Measurements from ENCODE around the gene CWC22.
"Not testable (repeated sequence)": the region's sequence is repeated elsewhere in the genome, so short reads cannot be mapped to it uniquely, and the experiment has no call there.

Gene CWC22

DNA sequence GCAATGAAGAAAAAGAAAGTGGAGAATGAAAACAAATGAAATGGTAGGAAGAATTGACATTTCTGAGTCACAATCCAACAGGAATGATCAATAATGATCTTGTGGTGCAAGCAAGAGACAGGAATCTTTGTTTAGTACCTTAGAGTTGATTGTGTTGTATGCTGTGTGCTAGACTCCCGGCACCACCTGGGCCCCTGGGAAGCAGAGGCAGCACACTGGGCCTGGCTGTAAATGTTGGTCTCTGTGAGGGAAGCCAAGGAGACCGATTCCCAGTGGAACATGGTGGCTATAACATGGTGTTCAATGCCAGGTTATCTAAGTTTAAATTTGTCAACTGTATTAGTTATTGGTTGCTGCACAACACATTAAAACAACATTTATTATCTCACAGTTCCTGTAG, 9.8 kb upstream of the CWC22 start:
- no peak overlapping the region for H3K4me3 Mint-ChIP-seq
- no peaks in the 10 kb centered on the region for H3K27me3 Mint-ChIP-seq
- no peaks in the 10 kb centered on the region for H3K9me3 Mint-ChIP-seq
- intact Hi-C loops (cut with micrococcal nuclease) = no loop called here
- H3K36me3 Mint-ChIP-seq (ENCODE audit: low read depth) = no peaks in the 10 kb centered on the region
- H3K4me1 Mint-ChIP-seq (ENCODE audit: low read depth) = no peaks in the 10 kb centered on the region
- no peak overlapping the region for H3K27ac Mint-ChIP-seq

DNA sequence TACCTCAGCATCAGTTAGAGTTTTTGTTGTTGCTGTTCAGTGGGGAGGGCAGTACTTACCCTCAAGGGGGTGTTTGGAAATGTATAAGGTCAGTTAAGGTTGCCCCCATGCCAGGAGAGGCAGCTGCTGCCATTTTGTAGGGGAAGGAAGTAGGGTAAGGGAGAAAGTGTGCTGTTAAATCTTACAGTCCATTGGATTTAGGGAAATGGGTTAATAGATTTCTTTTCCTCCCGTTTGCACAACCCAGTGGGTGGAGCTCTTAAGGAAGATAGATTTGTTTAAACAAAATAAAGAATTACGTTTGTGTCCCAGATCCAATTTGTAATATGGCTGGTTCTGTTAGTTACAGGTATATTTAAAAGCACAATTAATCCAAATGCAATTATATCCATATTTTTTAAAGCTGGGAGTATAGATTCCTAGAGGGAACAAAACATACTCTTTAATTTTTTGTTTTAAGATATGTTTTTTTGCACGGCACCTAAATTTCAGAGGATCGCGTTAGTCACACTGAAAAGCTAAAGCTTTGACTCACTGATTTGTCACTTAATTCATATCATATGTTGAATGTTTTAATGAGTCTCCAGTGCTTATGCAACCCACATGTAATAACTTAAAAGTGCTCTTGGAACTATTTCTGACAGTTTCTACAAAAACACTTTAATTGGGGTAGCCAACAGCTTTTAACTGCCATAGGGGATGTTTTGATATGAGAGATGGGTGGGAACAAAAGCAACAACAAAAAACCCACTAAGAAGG, 9.0 kb upstream of the CWC22 start:
- H3K4me3 Mint-ChIP-seq = no peak overlapping the region
- no peaks in the 10 kb centered on the region for H3K4me1 Mint-ChIP-seq (ENCODE audit: low read depth)
- intact Hi-C loops (cut with micrococcal nuclease) = no loop called here
- H3K36me3 Mint-ChIP-seq (ENCODE audit: low read depth) = no peaks in the 10 kb centered on the region
- H3K27me3 Mint-ChIP-seq = no peaks in the 10 kb centered on the region
- no peak overlapping the region for H3K27ac Mint-ChIP-seq
- no peaks in the 10 kb centered on the region for H3K9me3 Mint-ChIP-seq

DNA sequence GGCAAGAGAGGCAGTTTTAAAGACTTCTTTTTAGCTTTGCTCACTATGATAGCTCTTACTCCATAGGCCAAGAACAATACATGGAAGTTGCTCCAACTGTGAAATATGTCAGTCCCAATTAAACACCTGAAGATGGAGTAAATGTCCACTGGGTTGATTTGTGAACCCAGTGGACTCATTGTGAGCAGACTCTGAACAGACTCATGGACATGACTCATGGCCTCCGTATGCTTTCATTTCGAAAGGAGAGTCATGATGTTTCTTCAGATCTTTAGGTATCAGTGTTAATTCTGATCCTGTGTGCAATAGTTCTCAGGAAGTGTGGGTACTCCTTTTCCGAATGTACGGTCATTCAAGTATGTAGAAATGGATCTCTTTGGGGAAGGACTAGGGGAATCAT, 5.4 kb upstream of the CWC22 start:
- no peaks in the 10 kb centered on the region for H3K4me1 Mint-ChIP-seq (ENCODE audit: low read depth)
- no peaks in the 10 kb centered on the region for H3K9me3 Mint-ChIP-seq
- H3K27ac Mint-ChIP-seq = no peak overlapping the region
- H3K27me3 Mint-ChIP-seq = no peaks in the 10 kb centered on the region
- intact Hi-C loops (cut with micrococcal nuclease) = no loop called here
- no peak overlapping the region for H3K4me3 Mint-ChIP-seq
- H3K36me3 Mint-ChIP-seq (ENCODE audit: low read depth) = no peaks in the 10 kb centered on the region

DNA sequence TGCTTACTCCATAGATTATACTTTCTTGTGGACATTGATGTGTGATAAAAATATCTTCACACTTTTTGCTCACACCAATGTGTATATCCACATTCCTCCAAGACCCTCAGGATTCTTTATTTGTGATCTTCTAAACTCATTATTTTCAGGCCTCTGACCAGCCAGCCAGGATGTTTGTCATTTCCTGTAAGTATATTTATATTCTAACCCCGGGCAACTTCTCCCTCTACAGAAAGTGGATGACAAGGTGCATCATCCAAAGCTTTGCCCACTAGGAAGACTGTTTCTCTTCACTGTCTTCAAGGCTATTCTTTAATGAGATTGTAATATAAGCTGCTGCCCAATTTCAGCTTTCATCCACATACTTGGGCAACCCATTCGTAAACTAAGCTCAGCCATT, 3.6 kb upstream of the CWC22 start:
- Mint-ChIP-seq H3K4me3 (no peak overlapping the region), H3K27me3 (no peaks in the 10 kb centered on the region), H3K4me1 (ENCODE audit: low read depth) (peaks cover 8% of the 10 kb centered on the region), H3K9me3 (no peaks in the 10 kb centered on the region), H3K27ac (no peak overlapping the region), H3K36me3 (ENCODE audit: low read depth) (peaks cover 13% of the 10 kb centered on the region)
- intact Hi-C loops (cut with micrococcal nuclease) = no loop called here

DNA sequence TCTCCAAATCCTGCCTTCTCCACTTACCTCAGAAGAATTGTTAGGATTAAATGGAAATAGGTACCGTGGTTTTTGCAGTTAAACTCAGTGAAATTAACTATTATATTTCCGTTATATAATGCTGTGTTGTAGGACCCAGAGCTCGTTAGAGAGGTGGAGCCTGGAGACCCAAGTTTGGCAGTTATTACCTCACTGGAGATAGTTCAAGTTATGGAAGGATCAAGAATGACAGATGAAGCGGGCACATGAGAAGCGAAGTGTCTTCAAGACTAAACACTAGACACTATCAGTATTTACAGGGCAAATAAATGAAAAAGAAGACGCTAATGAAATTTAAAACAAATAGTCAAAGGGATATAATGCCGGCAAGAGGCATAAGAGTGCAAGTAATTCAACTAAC, 866 bp downstream of the CWC22 start:
- peak overlapping the region; percentile 100 for H3K27ac Mint-ChIP-seq
- peak overlapping the region; percentile 96 for H3K4me3 Mint-ChIP-seq
- H3K4me1 Mint-ChIP-seq (ENCODE audit: low read depth) = peaks cover 51% of the 10 kb centered on the region
- H3K27me3 Mint-ChIP-seq = no peaks in the 10 kb centered on the region
- H3K36me3 Mint-ChIP-seq (ENCODE audit: low read depth) = peaks cover 19% of the 10 kb centered on the region
- intact Hi-C loops (cut with micrococcal nuclease) = no loop called here
- no peaks in the 10 kb centered on the region for H3K9me3 Mint-ChIP-seq

DNA sequence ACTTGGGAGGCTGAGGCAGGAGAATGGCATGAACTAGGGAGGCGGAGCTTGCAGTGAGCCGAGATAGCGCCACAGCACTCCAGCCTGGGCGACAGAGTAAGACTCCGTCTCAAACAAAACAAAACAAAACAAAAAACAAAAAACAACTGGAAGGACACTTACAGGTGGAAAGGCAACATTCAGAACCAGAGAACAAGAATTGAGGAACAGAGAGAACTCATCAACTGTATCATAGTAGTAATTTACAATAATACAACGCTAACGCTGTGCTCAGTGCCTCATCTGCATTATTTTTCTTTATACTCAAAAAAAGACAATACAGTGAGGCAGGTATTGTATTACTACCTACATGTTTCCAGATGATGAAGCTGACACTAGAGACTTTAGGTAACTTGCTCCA, 1.6 kb downstream of the CWC22 start:
- intact Hi-C loops (cut with micrococcal nuclease); H3K27me3 Mint-ChIP-seq; H3K4me3 Mint-ChIP-seq; H3K9me3 Mint-ChIP-seq: not testable (repeated sequence)
- H3K27ac Mint-ChIP-seq = peak overlapping the region; percentile 32
- H3K36me3 Mint-ChIP-seq (ENCODE audit: low read depth) = peaks cover 21% of the 10 kb centered on the region
- peaks cover 55% of the 10 kb centered on the region for H3K4me1 Mint-ChIP-seq (ENCODE audit: low read depth)

DNA sequence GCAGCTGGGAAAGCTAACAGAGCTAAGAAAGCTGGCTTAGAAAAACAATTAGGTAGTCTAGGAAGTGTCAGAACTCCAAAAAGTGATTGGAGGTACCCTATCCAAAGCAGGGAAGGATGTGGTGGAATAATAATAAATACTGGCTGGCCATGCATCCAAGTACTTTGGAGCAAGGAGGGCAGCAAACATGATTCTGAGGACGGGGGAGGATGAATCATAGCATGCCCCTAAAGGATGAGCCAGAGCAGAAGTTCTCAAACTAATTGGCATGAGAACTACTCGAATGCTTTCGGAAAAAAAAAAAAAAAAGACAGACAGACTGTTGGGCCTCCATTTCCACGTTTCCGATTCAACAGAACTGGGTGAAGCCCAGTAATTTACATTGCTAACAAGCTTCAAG, 2.4 kb downstream of the CWC22 start:
- H3K4me3 Mint-ChIP-seq = no peak overlapping the region
- H3K4me1 Mint-ChIP-seq (ENCODE audit: low read depth) = peaks cover 57% of the 10 kb centered on the region
- H3K27ac Mint-ChIP-seq = peak overlapping the region; percentile 32
- H3K9me3 Mint-ChIP-seq = no peaks in the 10 kb centered on the region
- intact Hi-C loops (cut with micrococcal nuclease) = no loop called here
- peaks cover 21% of the 10 kb centered on the region for H3K36me3 Mint-ChIP-seq (ENCODE audit: low read depth)
- no peaks in the 10 kb centered on the region for H3K27me3 Mint-ChIP-seq

DNA sequence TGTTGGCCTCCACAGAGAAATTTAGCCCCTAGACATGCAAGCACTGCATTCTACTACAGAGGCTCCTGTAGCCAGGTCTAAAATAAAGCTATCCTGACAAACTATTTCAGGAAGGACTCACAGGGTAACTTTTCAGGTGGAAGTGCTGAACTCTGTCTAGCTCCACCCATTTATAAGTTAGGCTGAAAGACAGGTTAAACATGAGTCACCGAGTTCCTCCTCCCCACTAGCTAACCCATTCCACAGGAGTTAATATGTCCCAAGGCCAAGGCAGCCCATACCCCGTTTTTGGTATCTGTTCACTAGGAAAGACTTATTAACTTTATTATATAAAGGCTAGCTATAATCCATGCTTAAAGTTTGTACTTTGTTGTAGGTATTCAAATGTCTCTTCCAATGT, 3.5 kb downstream of the CWC22 start:
- Mint-ChIP-seq H3K4me1 (ENCODE audit: low read depth) (peaks cover 57% of the 10 kb centered on the region), H3K27me3 (no peaks in the 10 kb centered on the region), H3K27ac (no peak overlapping the region), H3K4me3 (no peak overlapping the region), H3K36me3 (ENCODE audit: low read depth) (peaks cover 21% of the 10 kb centered on the region), H3K9me3 (no peaks in the 10 kb centered on the region)
- intact Hi-C loops (cut with micrococcal nuclease) = no loop called here

DNA sequence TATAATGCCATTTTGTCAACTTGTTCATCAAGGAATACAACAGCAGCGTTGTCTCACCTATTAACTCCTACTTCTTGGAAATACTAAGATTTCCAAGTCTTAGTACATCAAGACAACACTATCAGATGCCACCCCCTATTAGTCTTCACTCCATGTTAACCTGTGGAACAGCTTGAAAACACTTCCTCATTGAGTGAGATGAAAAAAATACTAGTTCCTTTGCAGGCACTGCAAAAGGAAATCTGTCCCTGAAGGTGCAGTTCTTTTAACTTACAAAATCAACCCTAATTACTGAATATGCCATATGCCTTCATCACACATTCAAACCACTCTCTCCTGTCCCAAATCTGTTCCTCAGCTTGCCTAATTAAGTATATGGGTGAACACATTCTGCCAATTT, 4.0 kb downstream of the CWC22 start:
- H3K4me3 Mint-ChIP-seq = no peak overlapping the region
- no peaks in the 10 kb centered on the region for H3K9me3 Mint-ChIP-seq
- no peaks in the 10 kb centered on the region for H3K27me3 Mint-ChIP-seq
- no peak overlapping the region for H3K27ac Mint-ChIP-seq
- intact Hi-C loops (cut with micrococcal nuclease) = no loop called here
- peaks cover 26% of the 10 kb centered on the region for H3K36me3 Mint-ChIP-seq (ENCODE audit: low read depth)
- peaks cover 61% of the 10 kb centered on the region for H3K4me1 Mint-ChIP-seq (ENCODE audit: low read depth)

DNA sequence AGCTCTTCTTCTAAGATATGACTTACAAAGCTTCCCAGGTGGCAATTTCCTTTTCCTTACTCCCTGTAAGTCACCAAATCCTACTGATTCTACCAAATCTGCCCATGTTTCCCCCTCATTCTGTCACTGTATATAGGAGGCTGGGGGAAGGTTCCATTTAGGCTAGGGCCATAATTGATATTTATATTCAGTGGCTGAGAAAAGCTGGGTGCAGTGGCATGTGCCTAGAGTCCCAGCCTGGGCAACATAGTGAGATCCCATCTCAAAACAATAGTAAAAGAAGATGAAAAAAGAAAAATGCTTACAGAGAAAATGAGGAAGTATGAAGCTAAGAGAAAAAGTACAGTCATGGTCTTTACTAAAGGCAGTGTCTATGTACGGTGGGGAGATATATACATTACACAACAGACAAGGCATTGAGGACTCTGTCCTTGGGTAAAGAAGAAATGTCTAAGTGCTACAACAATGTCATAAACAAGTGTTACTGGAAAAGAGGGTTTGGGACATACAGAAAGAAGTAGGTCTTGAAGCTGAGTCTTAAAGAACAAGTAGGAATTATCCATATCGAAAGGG, 4.8 kb downstream of the CWC22 start:
- Mint-ChIP-seq H3K4me3 (no peak overlapping the region), H3K36me3 (ENCODE audit: low read depth) (peaks cover 27% of the 10 kb centered on the region), H3K4me1 (ENCODE audit: low read depth) (peaks cover 62% of the 10 kb centered on the region)

DNA sequence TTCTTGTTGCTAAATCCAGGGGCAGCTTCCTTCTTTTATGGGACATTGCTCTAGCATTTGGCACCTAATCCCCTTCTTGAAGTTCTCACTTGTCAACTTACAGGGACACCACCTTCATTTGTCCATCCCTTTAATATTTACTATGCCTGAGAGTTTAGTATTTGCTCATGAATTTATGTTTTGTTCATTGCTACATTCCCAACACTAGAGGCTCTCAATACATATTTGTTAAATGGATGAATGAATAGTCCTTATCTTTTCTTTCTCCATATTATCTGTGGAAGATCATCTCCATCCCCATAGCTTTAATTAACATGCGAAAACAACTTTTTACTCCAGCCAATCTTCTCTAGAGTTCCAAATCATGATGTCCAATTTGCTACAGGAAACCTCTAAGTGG, 5.4 kb downstream of the CWC22 start:
- Mint-ChIP-seq H3K27ac (peak overlapping the region; percentile 9), H3K9me3 (no peaks in the 10 kb centered on the region), H3K27me3 (no peaks in the 10 kb centered on the region), H3K4me3 (no peak overlapping the region), H3K36me3 (ENCODE audit: low read depth) (peaks cover 22% of the 10 kb centered on the region), H3K4me1 (ENCODE audit: low read depth) (peaks cover 62% of the 10 kb centered on the region)
- intact Hi-C loops (cut with micrococcal nuclease) = no loop called here

More for the DNA sequence above, 4.8 kb downstream of the CWC22 start:
- Mint-ChIP-seq H3K9me3 (no peaks in the 10 kb centered on the region), H3K27me3 (no peaks in the 10 kb centered on the region), H3K27ac (peak overlapping the region; percentile 9)
- intact Hi-C loops (cut with micrococcal nuclease) = no loop called here

DNA sequence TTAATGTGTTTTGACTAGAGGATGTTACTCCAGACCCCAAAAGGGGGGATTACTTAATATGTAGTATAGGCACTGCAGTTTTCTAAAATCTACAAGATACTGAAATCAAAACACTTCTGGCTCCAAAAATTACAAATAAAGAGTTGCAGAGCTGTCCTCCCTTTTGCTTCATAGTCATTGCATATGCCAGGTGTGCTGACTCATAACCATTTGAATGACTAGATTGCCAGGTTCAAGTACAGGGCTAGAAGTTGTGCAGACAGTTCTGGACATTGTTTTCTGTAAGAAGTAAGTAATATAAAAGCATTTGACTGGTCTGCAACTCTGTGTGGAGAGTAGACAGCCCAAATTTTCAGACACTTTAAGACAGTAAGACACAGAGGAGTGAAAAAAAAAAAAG, 6.7 kb downstream of the CWC22 start:
- Mint-ChIP-seq H3K27ac (no peak overlapping the region), H3K4me1 (ENCODE audit: low read depth) (peaks cover 51% of the 10 kb centered on the region), H3K9me3 (no peaks in the 10 kb centered on the region), H3K4me3 (no peak overlapping the region), H3K36me3 (ENCODE audit: low read depth) (peaks cover 14% of the 10 kb centered on the region), H3K27me3 (no peaks in the 10 kb centered on the region)
- intact Hi-C loops (cut with micrococcal nuclease) = no loop called here

DNA sequence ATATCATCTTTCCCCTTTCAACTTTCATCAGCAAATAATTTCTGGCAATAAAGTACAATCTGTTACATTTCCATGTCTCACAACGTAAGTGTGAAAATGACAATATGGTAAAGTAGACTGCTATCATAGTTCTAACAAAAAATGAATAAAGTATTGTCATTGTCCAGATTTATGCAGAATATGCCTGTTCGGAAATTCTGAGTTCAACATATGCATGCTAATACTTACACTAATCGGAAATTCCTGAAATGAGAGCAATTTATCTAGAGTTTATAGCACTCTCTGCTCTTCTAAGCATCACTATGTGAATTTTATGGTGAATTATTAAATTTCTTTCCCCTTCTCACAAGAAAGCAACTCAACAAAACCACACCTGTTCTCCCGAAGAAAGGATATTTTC, 8.1 kb downstream of the CWC22 start:
- Mint-ChIP-seq H3K36me3 (ENCODE audit: low read depth) (peaks cover 14% of the 10 kb centered on the region), H3K9me3 (no peaks in the 10 kb centered on the region), H3K4me1 (ENCODE audit: low read depth) (peaks cover 37% of the 10 kb centered on the region), H3K27ac (no peak overlapping the region), H3K4me3 (no peak overlapping the region), H3K27me3 (no peaks in the 10 kb centered on the region)
- intact Hi-C loops (cut with micrococcal nuclease) = no loop called here

DNA sequence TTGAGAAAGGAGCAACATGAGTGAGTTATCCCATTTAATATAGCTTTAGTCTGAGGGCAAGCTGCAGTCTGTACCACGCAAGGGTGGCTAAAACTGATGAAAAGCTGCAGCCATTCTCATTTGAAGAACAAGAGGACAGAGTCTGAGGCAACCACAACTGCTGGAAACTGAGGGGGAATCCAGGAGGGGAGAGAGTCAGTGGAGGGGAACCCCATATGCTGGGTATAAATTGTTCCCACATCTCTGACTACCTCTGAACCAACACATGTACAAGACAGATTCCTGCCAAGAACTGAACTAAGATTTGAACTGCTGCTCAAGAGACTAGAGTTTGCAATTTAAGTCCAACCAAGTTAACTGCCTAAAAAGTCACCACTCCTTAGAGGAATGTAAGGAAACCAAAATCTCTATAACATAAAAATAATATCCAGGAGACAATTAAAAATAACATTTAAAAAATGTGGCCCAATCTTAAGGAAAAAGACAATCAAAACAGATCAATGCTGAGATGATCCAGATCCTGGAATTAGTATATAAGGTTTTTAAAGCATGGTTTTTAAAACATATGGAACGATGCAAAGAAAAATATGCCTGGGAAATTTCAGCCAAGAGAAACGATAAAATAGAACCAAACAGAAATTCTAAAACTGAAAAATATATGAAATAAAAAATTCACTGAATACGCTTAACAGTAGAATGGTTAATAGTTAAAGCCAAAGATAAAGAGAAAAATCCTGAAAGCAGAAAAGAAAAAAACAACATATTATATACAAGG, 11.2 kb downstream of the CWC22 start:
- H3K36me3 Mint-ChIP-seq (ENCODE audit: low read depth) = peaks cover 27% of the 10 kb centered on the region
- H3K9me3 Mint-ChIP-seq = no peaks in the 10 kb centered on the region
- intact Hi-C loops (cut with micrococcal nuclease) = no loop called here
- no peaks in the 10 kb centered on the region for H3K27me3 Mint-ChIP-seq
- no peak overlapping the region for H3K4me3 Mint-ChIP-seq
- peaks cover 22% of the 10 kb centered on the region for H3K4me1 Mint-ChIP-seq (ENCODE audit: low read depth)
- peak overlapping the region; percentile 44 for H3K27ac Mint-ChIP-seq
